Measurements from ENCODE around the gene IL4.

- no peak for TF ChIP-seq CTCF (IDR thresholded peaks at IDR 0.05)
- TF ChIP-seq POLR2A (IDR thresholded peaks at IDR 0.05): no peak
Measured at GRCh38 chr5:132667309-132667708, 6.5 kb upstream of the IL4 start.

All from Peyer's patch (tissue), 4 donors.